Osteocyte (in vitro differentiated cells): ENCODE data around the gene SC5D. TPM values are rescaled to one million over a fixed set of nuclear protein-coding genes. Genes with fewer than 3 reads are reported as not detected.

Experiments
- DNase-seq: peaks from one replicate; pipeline ENCODE4 v3.0.0; 2021; ENCODE audit warnings: mixed read lengths; ENCODE audit not compliant: unreplicated experiment; ENCODE audit errors: extremely low spot score
- H3K27ac Mint-ChIP-seq: one replicate; pipeline ENCODE4 v1.8.0; 2021; ENCODE audit warnings: mild to moderate bottlenecking, mixed read lengths; ENCODE audit not compliant: unreplicated experiment
- H3K27me3 Mint-ChIP-seq: one replicate; pipeline ENCODE4 v1.8.0; 2021; ENCODE audit warnings: mixed read lengths; ENCODE audit not compliant: unreplicated experiment
- H3K36me3 Mint-ChIP-seq: one replicate; pipeline ENCODE4 v1.8.0; 2021; ENCODE audit warnings: mixed read lengths; ENCODE audit not compliant: unreplicated experiment
- H3K4me1 Mint-ChIP-seq: one replicate; pipeline ENCODE4 v1.8.0; 2021; ENCODE audit warnings: mixed read lengths; ENCODE audit not compliant: unreplicated experiment
- H3K4me3 Mint-ChIP-seq: one replicate; pipeline ENCODE4 v1.8.0; 2021; ENCODE audit warnings: mild to moderate bottlenecking, moderate library complexity, mixed read lengths; ENCODE audit not compliant: unreplicated experiment
- H3K9me3 Mint-ChIP-seq: one replicate; pipeline ENCODE4 v1.8.0; 2021; ENCODE audit warnings: mixed read lengths; ENCODE audit not compliant: unreplicated experiment
- total RNA-seq: library from RNA; stranded (reverse); gene quantifications from 2 replicates; pipeline ENCODE4 v1.2.1, GENCODE V29; 2021
- TF ChIP-seq, protein P1 (sequence below): fragments of 200-600 bp; sonication (generic); IDR thresholded peaks from 2 replicates; pipeline ENCODE4 v1.5.0; 2021; ENCODE audit warnings: antibody characterized with exemption, mild to moderate bottlenecking, moderate library complexity

The SC5D gene
- total RNA-seq, 1 donor from 2014 or later, result 32.3 TPM

DNA sequence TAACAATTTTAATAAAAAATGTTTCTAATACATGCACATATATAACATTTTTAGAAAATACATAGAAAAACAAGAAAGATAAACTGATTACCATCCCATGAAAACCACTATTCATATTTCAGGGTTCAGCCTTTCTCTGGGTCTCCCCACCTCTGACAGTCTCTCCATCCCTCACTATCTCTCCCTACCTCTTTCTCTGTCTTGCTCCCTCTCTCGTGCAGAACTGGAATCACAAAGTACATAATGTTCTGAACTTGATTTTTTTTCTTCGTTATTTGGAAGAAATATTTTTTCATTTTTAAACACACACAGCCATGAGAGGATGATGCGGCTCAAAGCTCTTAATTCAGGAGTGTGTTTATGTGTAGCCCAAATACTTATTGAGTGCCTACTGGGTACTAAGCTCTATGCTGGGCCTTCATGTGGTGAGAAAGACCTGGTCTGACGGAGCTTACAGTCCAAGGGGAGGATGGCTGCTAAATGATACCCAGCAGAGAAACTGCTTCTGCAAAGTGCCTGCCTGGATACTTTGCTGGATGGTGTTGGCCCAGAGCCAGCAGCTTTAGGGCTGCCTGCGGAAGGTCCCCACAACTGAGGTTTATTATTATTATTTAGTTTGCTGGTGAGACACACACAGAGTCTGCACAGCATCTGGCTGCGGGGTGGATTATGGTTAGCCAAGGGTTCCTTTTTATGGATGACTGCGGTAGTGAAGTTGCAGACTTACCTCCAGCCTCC, 42.6 kb downstream of the SC5D start:
- TF ChIP-seq, protein P1, sequence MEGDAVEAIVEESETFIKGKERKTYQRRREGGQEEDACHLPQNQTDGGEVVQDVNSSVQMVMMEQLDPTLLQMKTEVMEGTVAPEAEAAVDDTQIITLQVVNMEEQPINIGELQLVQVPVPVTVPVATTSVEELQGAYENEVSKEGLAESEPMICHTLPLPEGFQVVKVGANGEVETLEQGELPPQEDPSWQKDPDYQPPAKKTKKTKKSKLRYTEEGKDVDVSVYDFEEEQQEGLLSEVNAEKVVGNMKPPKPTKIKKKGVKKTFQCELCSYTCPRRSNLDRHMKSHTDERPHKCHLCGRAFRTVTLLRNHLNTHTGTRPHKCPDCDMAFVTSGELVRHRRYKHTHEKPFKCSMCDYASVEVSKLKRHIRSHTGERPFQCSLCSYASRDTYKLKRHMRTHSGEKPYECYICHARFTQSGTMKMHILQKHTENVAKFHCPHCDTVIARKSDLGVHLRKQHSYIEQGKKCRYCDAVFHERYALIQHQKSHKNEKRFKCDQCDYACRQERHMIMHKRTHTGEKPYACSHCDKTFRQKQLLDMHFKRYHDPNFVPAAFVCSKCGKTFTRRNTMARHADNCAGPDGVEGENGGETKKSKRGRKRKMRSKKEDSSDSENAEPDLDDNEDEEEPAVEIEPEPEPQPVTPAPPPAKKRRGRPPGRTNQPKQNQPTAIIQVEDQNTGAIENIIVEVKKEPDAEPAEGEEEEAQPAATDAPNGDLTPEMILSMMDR, result no peak
- Mint-ChIP-seq H3K27ac (no peak overlapping the region), H3K4me3 (no peak overlapping the region), H3K9me3 (no peaks in the 10 kb centered on the region), H3K27me3 (peaks cover 39% of the 10 kb centered on the region), H3K4me1 (no peaks in the 10 kb centered on the region), H3K36me3 (no peaks in the 10 kb centered on the region)
- no peak for DNase-seq

DNA sequence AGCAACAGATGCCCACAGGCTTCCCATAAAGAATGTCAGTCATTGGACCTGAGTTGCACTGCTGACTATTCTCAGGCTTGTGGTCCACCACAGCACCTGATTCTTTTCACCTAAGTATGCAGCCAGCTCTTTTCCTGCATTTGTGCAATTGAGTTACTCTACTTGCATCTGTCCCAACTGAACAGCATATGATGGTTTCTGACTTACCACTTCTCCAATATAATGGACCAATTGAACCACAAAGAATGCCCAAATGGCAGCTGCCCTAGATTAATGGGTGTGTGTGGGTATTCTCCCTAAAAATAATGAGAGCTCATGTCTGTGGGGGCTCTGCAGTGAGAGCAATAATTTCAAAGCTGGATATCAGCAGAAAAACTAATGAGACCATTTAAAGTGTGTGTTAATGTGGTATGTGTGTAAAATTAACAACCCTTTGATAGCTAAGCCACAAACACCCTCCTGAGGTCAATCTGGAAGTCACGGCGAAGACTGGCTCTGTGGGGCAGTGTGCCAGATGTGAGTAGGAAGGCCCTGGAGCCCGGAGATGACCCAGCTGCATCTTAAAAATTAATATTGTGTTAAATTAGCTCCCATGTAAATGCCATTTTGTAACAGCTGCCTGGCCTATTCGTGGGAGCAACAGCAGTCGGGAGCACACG, 43.8 kb downstream of the SC5D start:
- no peak overlapping the region for H3K27ac Mint-ChIP-seq
- H3K4me3 Mint-ChIP-seq, result no peak overlapping the region
- DNase-seq, result no peak
- no peaks in the 10 kb centered on the region for H3K9me3 Mint-ChIP-seq
- no peaks in the 10 kb centered on the region for H3K4me1 Mint-ChIP-seq
- TF ChIP-seq, protein P1, result no peak
- H3K27me3 Mint-ChIP-seq, result peaks cover 39% of the 10 kb centered on the region
- H3K36me3 Mint-ChIP-seq, result no peaks in the 10 kb centered on the region

DNA sequence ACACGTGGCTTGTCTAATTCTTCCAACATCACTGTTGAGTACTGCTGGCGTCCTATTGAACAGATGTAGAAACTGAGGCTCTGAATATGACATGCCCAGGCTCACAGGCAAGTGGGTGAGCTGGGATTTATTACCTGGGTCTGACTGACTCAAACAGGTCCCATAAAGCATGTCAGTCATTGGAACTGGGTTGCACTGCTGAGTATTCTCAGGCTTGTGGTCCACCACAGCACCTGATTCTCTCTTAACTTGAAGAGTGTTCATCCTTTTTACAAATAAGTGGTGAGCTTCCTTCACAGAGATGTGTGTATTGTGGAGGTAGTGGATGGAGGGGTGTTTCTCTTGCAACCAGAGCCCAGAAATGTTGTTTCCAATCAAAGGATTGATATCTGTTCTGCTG, 44.5 kb downstream of the SC5D start:
- TF ChIP-seq, protein P1, result no peak
- H3K36me3 Mint-ChIP-seq, result no peaks in the 10 kb centered on the region
- no peak overlapping the region for H3K4me3 Mint-ChIP-seq
- H3K9me3 Mint-ChIP-seq, result no peaks in the 10 kb centered on the region
- DNase-seq, result no peak
- no peaks in the 10 kb centered on the region for H3K4me1 Mint-ChIP-seq
- H3K27me3 Mint-ChIP-seq, result peaks cover 39% of the 10 kb centered on the region
- no peak overlapping the region for H3K27ac Mint-ChIP-seq

DNA sequence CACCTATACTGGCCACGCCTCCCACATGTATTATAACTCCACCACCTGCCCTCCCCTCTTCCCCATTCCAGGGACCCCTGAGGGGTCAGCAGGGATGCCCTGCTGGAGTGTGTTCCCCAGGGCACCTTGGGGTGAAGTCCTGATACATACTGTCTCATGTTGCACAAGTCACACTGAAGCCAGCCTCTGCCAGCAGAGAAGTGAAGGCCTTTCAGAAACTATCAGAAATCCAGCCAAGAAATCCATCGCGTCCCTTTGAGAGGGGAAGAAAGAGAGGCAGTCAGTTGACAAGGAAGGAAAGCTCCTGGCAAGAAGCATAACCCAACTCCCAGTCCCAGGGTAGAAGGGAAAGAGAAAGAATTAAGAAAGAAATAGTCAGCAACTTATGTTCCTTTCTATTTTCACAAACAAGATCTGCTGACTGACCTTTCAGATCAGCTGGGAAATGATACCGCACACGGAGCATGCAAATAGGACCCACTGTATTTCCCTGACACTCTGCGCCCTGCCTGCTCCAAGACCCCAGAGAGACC, 45.2 kb downstream of the SC5D start:
- no peak overlapping the region for H3K27ac Mint-ChIP-seq

More for the DNA sequence above, 45.2 kb downstream of the SC5D start:
- Mint-ChIP-seq H3K36me3 (no peaks in the 10 kb centered on the region), H3K27me3 (peaks cover 33% of the 10 kb centered on the region), H3K9me3 (no peaks in the 10 kb centered on the region), H3K4me1 (no peaks in the 10 kb centered on the region), H3K4me3 (no peak overlapping the region)
- TF ChIP-seq, protein P1, result no peak
- DNase-seq, result no peak
